ENCODE measurements around the gene ZNF92. TPM values are rescaled to one million over a fixed set of nuclear protein-coding genes. Genes with fewer than 3 reads are reported as not detected.

The ZNF92 gene
- total and polyA plus RNA-seq, 2 of the 4 experiments (the other 2 are of a cell fraction) = 2.4 to 6.1 TPM

GRCh38 chr7:65390588-65390987 is 16.9 kb downstream of the ZNF92 start:
- Histone ChIP-seq H2BK5ac (ENCODE audit: low read depth, low read length, poor library complexity, severe bottlenecking) (no peak overlapping the region), H3K27ac (ENCODE audit: insufficient read depth, low read length) (no peak overlapping the region), H3K9me1 (ENCODE audit: insufficient read depth, low read length) (no peaks in the 10 kb centered on the region), H3K27me3 (ENCODE audit: control insufficient read depth, insufficient read depth, low read length) (no peaks in the 10 kb centered on the region), H2BK20ac (ENCODE audit: low read depth, low read length) (no peak overlapping the region), H4K5ac (ENCODE audit: low read depth, low read length) (no peak overlapping the region), H3K9ac (ENCODE audit: low read depth, low read length) (no peak overlapping the region), H3K4me3 (ENCODE audit: insufficient read depth, low read depth, low read length) (no peak overlapping the region), H4K8ac (ENCODE audit: low read depth in 2 of 2, low read length in 2 of 2) (no peak overlapping the region), H3K18ac (ENCODE audit: low read depth, low read length) (no peak overlapping the region), H3K23ac (ENCODE audit: low read depth, low read length) (no peak overlapping the region), H3K14ac (replicated peaks; ENCODE audit: low read depth, low read length) (no peak overlapping the region), H2BK15ac (ENCODE audit: low read depth, low read length) (no peak overlapping the region), H3K79me1 (ENCODE audit: low read depth in 1 of 2, low read length in 2 of 2) (peaks cover 18 to 22% of the 10 kb centered on the region in 2 experiments), H2AK9ac (replicated peaks; ENCODE audit: low read depth, low read length, poor library complexity) (no peak overlapping the region), H3K9me3 (ENCODE audit: control insufficient read depth, insufficient read depth, low read length) (no peaks in the 10 kb centered on the region), H3K56ac (ENCODE audit: extremely low read depth, insufficient read depth, low read length) (no peak overlapping the region), H3K36me3 (ENCODE audit: control insufficient read depth, insufficient read depth, low read length) (peaks cover 9% of the 10 kb centered on the region), H2BK120ac (ENCODE audit: low read depth, low read length) (no peak overlapping the region), H3K4me2 (ENCODE audit: low read depth, low read length) (no peak overlapping the region), H3K4ac (ENCODE audit: low read depth, low read length) (no peak overlapping the region), H2AFZ (replicated peaks; ENCODE audit: low read length, poor library complexity) (no peak overlapping the region), H3K4me1 (ENCODE audit: control insufficient read depth, insufficient read depth, low read length) (no peaks in the 10 kb centered on the region), H4K91ac (ENCODE audit: insufficient read depth, low read depth, low read length) (no peak overlapping the region), H4K20me1 (ENCODE audit: insufficient read depth, low read length) (peaks cover 4% of the 10 kb centered on the region; the same call in 1 of the 2 replicates), H2AK5ac (ENCODE audit: low read depth, low read length) (no peak overlapping the region)
- CTCF ChIA-PET = no interaction called here
- WGBS, 2 experiments (ENCODE audit: extremely low coverage in 2 of 2, insufficient read length in 1 of 2) = 90% methylated on average over 2 of the region's 4 CpGs; no CpG with 5 or more reads in 1 of the 2 experiments
- in situ Hi-C loops (cut with MboI; ENCODE audit: low sequenced_read_pairs) = no loop called here
- dilution Hi-C loops (cut with HindIII; ENCODE audit: low sequenced_read_pairs, unreplicated experiment) = no loop called here
- intact Hi-C loops (cut with micrococcal nuclease) = no loop called here
- POLR2A ChIA-PET (ENCODE audit: unreplicated experiment) = no interaction called here
- no TSS peak for BruUV-seq (replicated peaks)
- no peak for ATAC-seq (ENCODE audit: low read depth)
- TF ChIP-seq MAZ (IDR thresholded peaks at IDR 0.05; ENCODE audit: borderline replicate concordance, low read depth, low read length) (no peak), POLR2A (IDR thresholded peaks at IDR 0.05; ENCODE audit: low read depth, low read length) (no peak), FOS (IDR thresholded peaks at IDR 0.05; ENCODE audit: low read depth, low read length) (no peak), NFE2L2 (IDR thresholded peaks at IDR 0.05; ENCODE audit: low read depth, low read length) (no peak), RAD21 (IDR thresholded peaks at IDR 0.05; ENCODE audit: low read length) (no peak), BHLHE40 (IDR thresholded peaks at IDR 0.05; ENCODE audit: low read depth, low read length) (no peak), CHD1 (IDR thresholded peaks at IDR 0.05; ENCODE audit: low read depth, low read length) (no peak), RFX5 (IDR thresholded peaks at IDR 0.05; ENCODE audit: low read depth, low read length) (no peak)
- TF ChIP-seq, protein P1, sequence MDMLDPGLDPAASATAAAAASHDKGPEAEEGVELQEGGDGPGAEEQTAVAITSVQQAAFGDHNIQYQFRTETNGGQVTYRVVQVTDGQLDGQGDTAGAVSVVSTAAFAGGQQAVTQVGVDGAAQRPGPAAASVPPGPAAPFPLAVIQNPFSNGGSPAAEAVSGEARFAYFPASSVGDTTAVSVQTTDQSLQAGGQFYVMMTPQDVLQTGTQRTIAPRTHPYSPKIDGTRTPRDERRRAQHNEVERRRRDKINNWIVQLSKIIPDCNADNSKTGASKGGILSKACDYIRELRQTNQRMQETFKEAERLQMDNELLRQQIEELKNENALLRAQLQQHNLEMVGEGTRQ (IDR thresholded peaks at IDR 0.05; ENCODE audit: low read depth, low read length) = no peak
- TF ChIP-seq, protein P2, sequence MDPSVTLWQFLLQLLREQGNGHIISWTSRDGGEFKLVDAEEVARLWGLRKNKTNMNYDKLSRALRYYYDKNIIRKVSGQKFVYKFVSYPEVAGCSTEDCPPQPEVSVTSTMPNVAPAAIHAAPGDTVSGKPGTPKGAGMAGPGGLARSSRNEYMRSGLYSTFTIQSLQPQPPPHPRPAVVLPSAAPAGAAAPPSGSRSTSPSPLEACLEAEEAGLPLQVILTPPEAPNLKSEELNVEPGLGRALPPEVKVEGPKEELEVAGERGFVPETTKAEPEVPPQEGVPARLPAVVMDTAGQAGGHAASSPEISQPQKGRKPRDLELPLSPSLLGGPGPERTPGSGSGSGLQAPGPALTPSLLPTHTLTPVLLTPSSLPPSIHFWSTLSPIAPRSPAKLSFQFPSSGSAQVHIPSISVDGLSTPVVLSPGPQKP (IDR thresholded peaks at IDR 0.05; ENCODE audit: borderline replicate concordance, low read depth, low read length) = no peak
- DNase-seq = no peak

All from IMR-90 (cell line).